HEK293 (cell line): ENCODE results near the gene DSCAM.

Experiments
- CTCF ChIA-PET: fragments of 350-600 bp; formaldehyde crosslinking; extraction: SDS; loops from one replicate; lab custom pipeline; 2021; ENCODE audit warnings: antibody characterized with exemption; lab: Yijun Ruan, JAX
- POLR2A ChIA-PET: fragments of 300-600 bp; formaldehyde crosslinking; extraction: SDS; loops from one replicate; lab custom pipeline; 2020; ENCODE audit warnings: antibody characterized with exemption, inconsistent platforms; lab: Yijun Ruan, JAX
- H3K27ac ChIP-seq: fragments of 200-500 bp; sonication (Bioruptor generic); 2 replicates; pipeline ENCODE4 v1.5.1; 2014; ENCODE audit warnings: low read depth, low read length, control low read depth, inconsistent platforms; ENCODE audit errors: extremely low read depth
- H3K36me3 ChIP-seq, 2 experiments: fragments of 200-500 bp in 1 of 2; sonication (Bioruptor generic) in 1 of 2; 1 replicate in 1 of 2; 2 replicates in 1 of 2; pipeline ENCODE4 v1.5.1; 2014 to 2017; ENCODE audit warnings: inconsistent platforms in 2 of 2, low read length in 2 of 2; ENCODE audit not compliant: control insufficient read depth in 2 of 2, insufficient read depth in 1 of 2
- H3K4me1 ChIP-seq: fragments of 200-500 bp; sonication (Bioruptor generic); 2 replicates; pipeline ENCODE4 v1.5.1; 2014; ENCODE audit warnings: mild to moderate bottlenecking, low read length, inconsistent platforms; ENCODE audit not compliant: control insufficient read depth, insufficient read depth
- H3K4me3 ChIP-seq: 2 replicates; pipeline ENCODE4 v1.5.1; 2011; ENCODE audit warnings: low read depth, mild to moderate bottlenecking, control low read depth, low read length, moderate library complexity
- H3K9me3 ChIP-seq: fragments of 200-500 bp; sonication (Bioruptor generic); 2 replicates; pipeline ENCODE4 v1.5.1; 2014; ENCODE audit warnings: low read depth, low read length, inconsistent platforms; ENCODE audit not compliant: control insufficient read depth, insufficient read depth
- ELK4 ChIP-seq: IDR thresholded peaks from 2 replicates; pipeline ENCODE4 v1.6.1; 2011; ENCODE audit warnings: mild to moderate bottlenecking, low read depth, low read length, borderline replicate concordance
- HOXD13 ChIP-seq: sonication (generic); formaldehyde crosslinking; IDR thresholded peaks from 2 replicates; pipeline ENCODE4 v1.8.0; 2022; ENCODE audit warnings: missing genetic modification reagents, borderline replicate concordance
- MEIS1 ChIP-seq: sonication (generic); formaldehyde crosslinking; IDR thresholded peaks from 2 replicates; pipeline ENCODE4 v1.8.1; 2022; ENCODE audit warnings: missing genetic modification reagents, mild to moderate bottlenecking, borderline replicate concordance
- SP3 ChIP-seq: fragments of 450-650 bp; formaldehyde crosslinking; IDR thresholded peaks from 2 replicates; pipeline ENCODE4 v1.5.1; 2016; ENCODE audit warnings: missing biosample characterization, missing genetic modification characterization
- ZFP37 ChIP-seq: fragments of 450-650 bp; formaldehyde crosslinking; IDR thresholded peaks from 2 replicates; pipeline ENCODE4 v1.5.1; 2016; ENCODE audit warnings: missing biosample characterization, missing genetic modification characterization
- ZFP41 ChIP-seq: fragments of 450-650 bp; formaldehyde crosslinking; IDR thresholded peaks from 2 replicates; pipeline ENCODE4 v1.5.1; 2016; ENCODE audit warnings: missing biosample characterization, missing genetic modification characterization, borderline replicate concordance
- ZNF138 ChIP-seq: fragments of 450-650 bp; formaldehyde crosslinking; IDR thresholded peaks from 2 replicates; pipeline ENCODE4 v1.5.1; 2016; ENCODE audit warnings: missing biosample characterization, missing genetic modification characterization, borderline replicate concordance
- ZNF169 ChIP-seq: fragments of 450-650 bp; formaldehyde crosslinking; IDR thresholded peaks from 2 replicates; pipeline ENCODE4 v1.5.1; 2016; ENCODE audit warnings: missing biosample characterization, missing genetic modification characterization
- ZNF174 ChIP-seq: fragments of 450-650 bp; formaldehyde crosslinking; IDR thresholded peaks from 2 replicates; pipeline ENCODE4 v1.5.0; 2017; ENCODE audit warnings: missing biosample characterization, mild to moderate bottlenecking, missing genetic modification characterization
- ZNF211 ChIP-seq: fragments of 450-650 bp; formaldehyde crosslinking; IDR thresholded peaks from 2 replicates; pipeline ENCODE4 v1.5.1; 2016; ENCODE audit warnings: low read depth, missing biosample characterization, missing genetic modification characterization
- ZNF23 ChIP-seq: fragments of 450-650 bp; formaldehyde crosslinking; IDR thresholded peaks from 2 replicates; pipeline ENCODE4 v1.5.1; 2016; ENCODE audit warnings: missing biosample characterization, missing genetic modification characterization, borderline replicate concordance
- ZNF423 ChIP-seq: fragments of 450-650 bp; formaldehyde crosslinking; IDR thresholded peaks from 2 replicates; pipeline ENCODE4 v1.5.1; 2016; ENCODE audit warnings: missing biosample characterization, missing genetic modification characterization
- ZNF433 ChIP-seq: fragments of 450-650 bp; formaldehyde crosslinking; IDR thresholded peaks from 2 replicates; pipeline ENCODE4 v1.5.1; 2016; ENCODE audit warnings: missing biosample characterization, missing genetic modification characterization, low read depth
- ZNF501 ChIP-seq: fragments of 450-650 bp; formaldehyde crosslinking; IDR thresholded peaks from 2 replicates; pipeline ENCODE4 v1.5.1; 2016; ENCODE audit warnings: missing biosample characterization, missing genetic modification characterization
- ZNF580 ChIP-seq: fragments of 450-650 bp; formaldehyde crosslinking; IDR thresholded peaks from 2 replicates; pipeline ENCODE4 v1.5.1; 2016; ENCODE audit warnings: missing biosample characterization, missing genetic modification characterization
- ZNF596 ChIP-seq: fragments of 450-650 bp; IDR thresholded peaks from 2 replicates; pipeline ENCODE4 v1.5.0; 2018; ENCODE audit warnings: missing biosample characterization, mild to moderate bottlenecking, missing genetic modification characterization, moderate library complexity
- ZXDB ChIP-seq: fragments of 450-650 bp; formaldehyde crosslinking; IDR thresholded peaks from 2 replicates; pipeline ENCODE4 v1.5.1; 2016; ENCODE audit warnings: missing biosample characterization, missing genetic modification characterization
- TF ChIP-seq, protein P1 (sequence below): fragments of 450-650 bp; formaldehyde crosslinking; IDR thresholded peaks from 2 replicates; pipeline ENCODE4 v1.5.1; 2017; ENCODE audit warnings: missing biosample characterization, missing genetic modification characterization
- TF ChIP-seq, protein P2 (sequence below): fragments of 450-650 bp; formaldehyde crosslinking; IDR thresholded peaks from 2 replicates; pipeline ENCODE4 v1.5.1; 2016; ENCODE audit warnings: missing biosample characterization, missing genetic modification characterization
- TF ChIP-seq, protein P3 (sequence below): fragments of 450-650 bp; formaldehyde crosslinking; IDR thresholded peaks from 2 replicates; pipeline ENCODE4 v1.5.0; 2017; ENCODE audit warnings: missing biosample characterization, missing genetic modification characterization, borderline replicate concordance
- TF ChIP-seq, protein P4 (sequence below): fragments of 450-650 bp; formaldehyde crosslinking; IDR thresholded peaks from 2 replicates; pipeline ENCODE4 v1.5.1; 2016; ENCODE audit warnings: missing biosample characterization, missing genetic modification characterization

Gene DSCAM

DNA sequence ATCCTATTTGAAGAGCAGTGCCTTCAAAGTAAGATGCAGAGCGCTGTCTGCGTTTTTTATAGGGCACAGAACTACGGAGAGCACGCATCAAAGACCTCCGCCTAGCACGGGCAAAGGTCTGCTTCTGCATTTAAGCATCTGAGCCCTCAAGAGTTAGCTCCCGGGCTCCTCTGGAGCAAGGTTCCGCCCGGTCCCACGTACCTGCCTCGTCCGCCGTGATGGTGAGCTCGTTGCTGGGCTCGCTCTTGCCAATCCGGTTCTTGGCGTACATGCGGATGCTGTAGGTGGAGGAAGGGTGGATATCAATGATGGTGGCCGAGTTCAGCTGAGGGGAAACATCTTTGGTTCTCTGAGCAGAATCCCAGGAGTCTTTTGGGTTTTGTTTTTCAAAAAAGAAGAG lies 668.2 kb downstream of the DSCAM start:
- Histone ChIP-seq H3K9me3 (no peaks in the 10 kb centered on the region), H3K4me3 (no peak overlapping the region), H3K27ac (no peak overlapping the region), H3K4me1 (no peaks in the 10 kb centered on the region), H3K36me3 (no peaks in the 10 kb centered on the region)
- ChIA-PET POLR2A (no interaction called here), CTCF (no interaction called here)
- TF ChIP-seq, protein P1, sequence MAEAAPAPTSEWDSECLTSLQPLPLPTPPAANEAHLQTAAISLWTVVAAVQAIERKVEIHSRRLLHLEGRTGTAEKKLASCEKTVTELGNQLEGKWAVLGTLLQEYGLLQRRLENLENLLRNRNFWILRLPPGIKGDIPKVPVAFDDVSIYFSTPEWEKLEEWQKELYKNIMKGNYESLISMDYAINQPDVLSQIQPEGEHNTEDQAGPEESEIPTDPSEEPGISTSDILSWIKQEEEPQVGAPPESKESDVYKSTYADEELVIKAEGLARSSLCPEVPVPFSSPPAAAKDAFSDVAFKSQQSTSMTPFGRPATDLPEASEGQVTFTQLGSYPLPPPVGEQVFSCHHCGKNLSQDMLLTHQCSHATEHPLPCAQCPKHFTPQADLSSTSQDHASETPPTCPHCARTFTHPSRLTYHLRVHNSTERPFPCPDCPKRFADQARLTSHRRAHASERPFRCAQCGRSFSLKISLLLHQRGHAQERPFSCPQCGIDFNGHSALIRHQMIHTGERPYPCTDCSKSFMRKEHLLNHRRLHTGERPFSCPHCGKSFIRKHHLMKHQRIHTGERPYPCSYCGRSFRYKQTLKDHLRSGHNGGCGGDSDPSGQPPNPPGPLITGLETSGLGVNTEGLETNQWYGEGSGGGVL (tag by site-specific recombination): no peak
- TF ChIP-seq ELK4: no peak
- TF ChIP-seq, protein P2, sequence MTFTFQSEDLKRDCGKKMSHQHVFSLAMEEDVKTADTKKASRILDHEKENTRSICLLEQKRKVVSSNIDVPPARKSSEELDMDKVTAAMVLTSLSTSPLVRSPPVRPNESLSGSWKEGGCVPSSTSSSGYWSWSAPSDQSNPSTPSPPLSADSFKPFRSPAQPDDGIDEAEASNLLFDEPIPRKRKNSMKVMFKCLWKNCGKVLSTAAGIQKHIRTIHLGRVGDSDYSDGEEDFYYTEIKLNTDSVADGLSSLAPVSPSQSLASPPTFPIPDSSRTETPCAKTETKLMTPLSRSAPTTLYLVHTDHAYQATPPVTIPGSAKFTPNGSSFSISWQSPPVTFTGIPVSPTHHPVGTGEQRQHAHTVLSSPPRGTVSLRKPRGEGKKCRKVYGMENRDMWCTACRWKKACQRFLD (tag by site-specific recombination): no peak
- TF ChIP-seq ZNF138 (tag by site-specific recombination): no peak
- TF ChIP-seq, all 188 proteins: peak for 0

GRCh38 chr21:40177979-40178378 lies 669.0 kb downstream of the DSCAM start:
- Histone ChIP-seq H3K27ac (no peak overlapping the region), H3K4me3 (no peak overlapping the region), H3K36me3 (no peaks in the 10 kb centered on the region), H3K9me3 (no peaks in the 10 kb centered on the region)
- CTCF ChIA-PET: interaction anchor here (1.3 kb wide), 1 partner anchor 31 kb away, joined by 3 read pairs; no protein-coding TSS in a partner anchor
- POLR2A ChIA-PET: no interaction called here
- no peak for TF ChIP-seq ZNF423 (tag by site-specific recombination)
- TF ChIP-seq ZFP37: no peak
- no peak for TF ChIP-seq ZNF174 (tag by site-specific recombination)
- TF ChIP-seq ZNF211 (tag by site-specific recombination): no peak
- no peak for TF ChIP-seq ZFP41 (tag by site-specific recombination)
- TF ChIP-seq, protein P3, sequence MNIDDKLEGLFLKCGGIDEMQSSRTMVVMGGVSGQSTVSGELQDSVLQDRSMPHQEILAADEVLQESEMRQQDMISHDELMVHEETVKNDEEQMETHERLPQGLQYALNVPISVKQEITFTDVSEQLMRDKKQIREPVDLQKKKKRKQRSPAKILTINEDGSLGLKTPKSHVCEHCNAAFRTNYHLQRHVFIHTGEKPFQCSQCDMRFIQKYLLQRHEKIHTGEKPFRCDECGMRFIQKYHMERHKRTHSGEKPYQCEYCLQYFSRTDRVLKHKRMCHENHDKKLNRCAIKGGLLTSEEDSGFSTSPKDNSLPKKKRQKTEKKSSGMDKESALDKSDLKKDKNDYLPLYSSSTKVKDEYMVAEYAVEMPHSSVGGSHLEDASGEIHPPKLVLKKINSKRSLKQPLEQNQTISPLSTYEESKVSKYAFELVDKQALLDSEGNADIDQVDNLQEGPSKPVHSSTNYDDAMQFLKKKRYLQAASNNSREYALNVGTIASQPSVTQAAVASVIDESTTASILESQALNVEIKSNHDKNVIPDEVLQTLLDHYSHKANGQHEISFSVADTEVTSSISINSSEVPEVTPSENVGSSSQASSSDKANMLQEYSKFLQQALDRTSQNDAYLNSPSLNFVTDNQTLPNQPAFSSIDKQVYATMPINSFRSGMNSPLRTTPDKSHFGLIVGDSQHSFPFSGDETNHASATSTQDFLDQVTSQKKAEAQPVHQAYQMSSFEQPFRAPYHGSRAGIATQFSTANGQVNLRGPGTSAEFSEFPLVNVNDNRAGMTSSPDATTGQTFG (tag by site-specific recombination): no peak
- no peak for TF ChIP-seq SP3 (tag by site-specific recombination)
- TF ChIP-seq ZXDB (tag by site-specific recombination): no peak
- TF ChIP-seq, protein P4, sequence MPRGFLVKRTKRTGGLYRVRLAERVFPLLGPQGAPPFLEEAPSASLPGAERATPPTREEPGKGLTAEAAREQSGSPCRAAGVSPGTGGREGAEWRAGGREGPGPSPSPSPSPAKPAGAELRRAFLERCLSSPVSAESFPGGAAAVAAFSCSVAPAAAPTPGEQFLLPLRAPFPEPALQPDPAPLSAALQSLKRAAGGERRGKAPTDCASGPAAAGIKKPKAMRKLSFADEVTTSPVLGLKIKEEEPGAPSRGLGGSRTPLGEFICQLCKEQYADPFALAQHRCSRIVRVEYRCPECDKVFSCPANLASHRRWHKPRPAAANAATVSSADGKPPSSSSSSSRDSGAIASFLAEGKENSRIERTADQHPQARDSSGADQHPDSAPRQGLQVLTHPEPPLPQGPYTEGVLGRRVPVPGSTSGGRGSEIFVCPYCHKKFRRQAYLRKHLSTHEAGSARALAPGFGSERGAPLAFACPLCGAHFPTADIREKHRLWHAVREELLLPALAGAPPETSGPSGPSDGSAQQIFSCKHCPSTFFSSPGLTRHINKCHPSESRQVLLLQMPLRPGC (tag by site-specific recombination): no peak
- TF ChIP-seq ZNF23: no peak
- no peak for TF ChIP-seq ZNF580 (tag by site-specific recombination)
- TF ChIP-seq ZNF169 (tag by site-specific recombination): no peak
- TF ChIP-seq MEIS1 (CRISPR knock-in tag): no peak
- no peak for TF ChIP-seq ZNF433
- no peak for TF ChIP-seq ZNF596 (tag by site-specific recombination)
- no peak for TF ChIP-seq ZNF501 (tag by site-specific recombination)
- TF ChIP-seq HOXD13 (CRISPR knock-in tag): no peak
- TF ChIP-seq, all 188 proteins: peak for 0
- no peaks in the 10 kb centered on the region for H3K4me1 ChIP-seq
